ENCODE measurements around the gene AGAP1. TPM values are rescaled to one million over a fixed set of nuclear protein-coding genes. Genes with fewer than 3 reads are reported as not detected.
"Not testable (repeated sequence)": the region's sequence is repeated elsewhere in the genome, so short reads cannot be mapped to it uniquely, and the experiment has no call there.

Gene AGAP1
- total RNA-seq, 1 experiment from 2014 or later: 25.8 TPM

DNA sequence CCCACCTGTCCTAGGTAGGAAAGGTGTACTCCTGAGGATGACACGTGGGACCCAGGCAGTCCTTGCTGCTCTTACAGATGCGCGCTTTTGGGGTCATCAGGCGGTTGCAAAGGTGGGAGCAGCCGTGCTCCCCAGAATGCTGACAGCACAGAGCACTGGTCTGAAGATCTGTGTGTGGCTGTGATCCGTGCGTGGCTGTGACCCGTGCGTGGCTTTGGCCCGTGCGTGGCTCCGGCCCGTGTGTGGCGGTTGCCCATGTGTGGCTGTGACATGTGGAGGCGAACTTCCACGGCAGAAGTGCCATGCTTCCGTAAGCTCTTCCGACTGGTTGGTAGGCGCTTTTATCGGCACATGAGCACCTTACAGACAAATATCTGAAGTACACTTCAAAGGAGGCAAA, 270.0 kb downstream of the AGAP1 start:
- Mint-ChIP-seq H3K4me1 (no peaks in the 10 kb centered on the region), H3K27ac (no peak overlapping the region), H3K9me3 (no peaks in the 10 kb centered on the region), H3K4me3 (no peak overlapping the region), H3K36me3 (ENCODE audit: insufficient read depth in 1 of 3, low read depth in 3 of 3) (peaks cover 5 to 17% (median 9%) of the 10 kb centered on the region in 3 experiments; a peak in 6 of 7 replicates), H3K27me3 (ENCODE audit: low read depth) (no peaks in the 10 kb centered on the region; the same call in none of the 2 replicates)
- Histone ChIP-seq H3K23ac (ENCODE audit: insufficient read length, low read depth, low read length) (no peak overlapping the region), H4K8ac (replicated peaks; ENCODE audit: insufficient read length, low read depth, low read length) (no peak overlapping the region), H3K14ac (ENCODE audit: insufficient read depth, low read length) (no peak overlapping the region), H2AK5ac (ENCODE audit: insufficient read length, low read length) (no peak overlapping the region), H4K91ac (ENCODE audit: insufficient read length, low read depth, low read length) (no peak overlapping the region), H3K9me3 (ENCODE audit: control insufficient read depth, low read depth, low read length) (no peaks in the 10 kb centered on the region), H2BK120ac (ENCODE audit: low read depth, low read length, poor library complexity, severe bottlenecking) (no peak overlapping the region), H3T11ph (ENCODE audit: low read length) (no peak overlapping the region), H2BK12ac (ENCODE audit: insufficient read length, low read depth, low read length) (no peak overlapping the region), H3K18ac (ENCODE audit: insufficient read length, low read depth, low read length) (no peak overlapping the region), H2BK5ac (ENCODE audit: insufficient read length, low read length) (no peak overlapping the region), H2AFZ (ENCODE audit: low read length) (no peak overlapping the region), H2BK20ac (ENCODE audit: low read depth, low read length, poor library complexity, severe bottlenecking) (no peak overlapping the region), H4K5ac (ENCODE audit: insufficient read length, low read depth, low read length) (no peak overlapping the region), H3K79me2 (ENCODE audit: insufficient read depth, low read length) (no peaks in the 10 kb centered on the region), H3K56ac (ENCODE audit: insufficient read length, low read depth, low read length) (no peak overlapping the region), H3K27ac (ENCODE audit: insufficient read length, low read depth, low read length) (no peak overlapping the region), H3K27me3 (ENCODE audit: insufficient read depth, low read length) (no peaks in the 10 kb centered on the region), H3K23me2 (ENCODE audit: insufficient read length, low read depth, low read length, poor library complexity, severe bottlenecking) (no peaks in the 10 kb centered on the region), H3K4ac (ENCODE audit: low read depth, low read length) (no peak overlapping the region), H3K79me1 (ENCODE audit: insufficient read depth, low read depth, low read length, poor library complexity, severe bottlenecking) (no peaks in the 10 kb centered on the region), H3K4me1 (ENCODE audit: insufficient read depth, low read length) (no peaks in the 10 kb centered on the region), H3K9ac (ENCODE audit: extremely low read depth, insufficient read length, low read length) (no peak overlapping the region), H4K20me1 (ENCODE audit: control insufficient read depth, insufficient read depth, insufficient read length) (no peaks in the 10 kb centered on the region), H2BK15ac (ENCODE audit: low read depth, low read length) (no peak overlapping the region), H3K4me2 (ENCODE audit: insufficient read depth, insufficient read length, low read length) (no peak overlapping the region)
- no peak for DNase-seq
- WGBS (ENCODE audit: extremely low coverage, insufficient read length, low lambda C conversion rate): no CpG with 5 or more reads among the region's 20 CpGs
- TF ChIP-seq, protein P1, sequence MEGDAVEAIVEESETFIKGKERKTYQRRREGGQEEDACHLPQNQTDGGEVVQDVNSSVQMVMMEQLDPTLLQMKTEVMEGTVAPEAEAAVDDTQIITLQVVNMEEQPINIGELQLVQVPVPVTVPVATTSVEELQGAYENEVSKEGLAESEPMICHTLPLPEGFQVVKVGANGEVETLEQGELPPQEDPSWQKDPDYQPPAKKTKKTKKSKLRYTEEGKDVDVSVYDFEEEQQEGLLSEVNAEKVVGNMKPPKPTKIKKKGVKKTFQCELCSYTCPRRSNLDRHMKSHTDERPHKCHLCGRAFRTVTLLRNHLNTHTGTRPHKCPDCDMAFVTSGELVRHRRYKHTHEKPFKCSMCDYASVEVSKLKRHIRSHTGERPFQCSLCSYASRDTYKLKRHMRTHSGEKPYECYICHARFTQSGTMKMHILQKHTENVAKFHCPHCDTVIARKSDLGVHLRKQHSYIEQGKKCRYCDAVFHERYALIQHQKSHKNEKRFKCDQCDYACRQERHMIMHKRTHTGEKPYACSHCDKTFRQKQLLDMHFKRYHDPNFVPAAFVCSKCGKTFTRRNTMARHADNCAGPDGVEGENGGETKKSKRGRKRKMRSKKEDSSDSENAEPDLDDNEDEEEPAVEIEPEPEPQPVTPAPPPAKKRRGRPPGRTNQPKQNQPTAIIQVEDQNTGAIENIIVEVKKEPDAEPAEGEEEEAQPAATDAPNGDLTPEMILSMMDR (conservative IDR thresholded peaks at IDR 0.05): no peak

DNA sequence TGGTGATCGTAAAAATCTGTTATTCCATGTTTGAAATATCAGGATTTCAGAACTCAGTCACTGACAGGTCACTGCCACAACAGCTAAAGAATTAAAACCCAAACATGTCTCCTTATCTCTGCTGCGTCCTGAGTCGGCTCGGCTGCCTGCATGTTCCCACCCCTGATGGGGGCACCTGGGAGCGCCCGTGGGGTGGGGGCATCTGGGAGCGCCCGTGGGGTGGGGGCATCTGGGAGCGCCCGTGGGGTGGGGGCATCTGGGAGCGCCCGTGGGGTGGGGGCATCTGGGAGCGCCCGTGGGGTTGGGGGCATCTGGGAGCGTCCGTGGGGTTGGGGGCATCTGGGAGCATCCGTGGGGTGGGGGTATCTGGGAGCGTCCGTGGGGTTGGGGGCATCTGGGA, 270.6 kb downstream of the AGAP1 start:
- not testable (repeated sequence) for H3K9me3 ChIP-seq (ENCODE audit: control insufficient read depth, low read depth, low read length); H3K27me3 ChIP-seq (ENCODE audit: insufficient read depth, low read length); H3T11ph ChIP-seq (ENCODE audit: low read length); H3K27ac Mint-ChIP-seq; H2BK120ac ChIP-seq (ENCODE audit: low read depth, low read length, poor library complexity, severe bottlenecking); DNase-seq; H2AFZ ChIP-seq (ENCODE audit: low read length); H3K14ac ChIP-seq (ENCODE audit: insufficient read depth, low read length); H3K4me1 Mint-ChIP-seq; H3K4me3 Mint-ChIP-seq; H2BK5ac ChIP-seq (ENCODE audit: insufficient read length, low read length); H3K79me2 ChIP-seq (ENCODE audit: insufficient read depth, low read length); H3K18ac ChIP-seq (ENCODE audit: insufficient read length, low read depth, low read length); H3K27ac ChIP-seq (ENCODE audit: insufficient read length, low read depth, low read length); H3K9ac ChIP-seq (ENCODE audit: extremely low read depth, insufficient read length, low read length); H2AK5ac ChIP-seq (ENCODE audit: insufficient read length, low read length); H3K27me3 Mint-ChIP-seq (ENCODE audit: low read depth); H3K23me2 ChIP-seq (ENCODE audit: insufficient read length, low read depth, low read length, poor library complexity, severe bottlenecking); H3K4ac ChIP-seq (ENCODE audit: low read depth, low read length); H3K23ac ChIP-seq (ENCODE audit: insufficient read length, low read depth, low read length); H4K8ac ChIP-seq (replicated peaks; ENCODE audit: insufficient read length, low read depth, low read length); H2BK20ac ChIP-seq (ENCODE audit: low read depth, low read length, poor library complexity, severe bottlenecking); H2BK12ac ChIP-seq (ENCODE audit: insufficient read length, low read depth, low read length); H3K4me1 ChIP-seq (ENCODE audit: insufficient read depth, low read length); H3K56ac ChIP-seq (ENCODE audit: insufficient read length, low read depth, low read length); H3K79me1 ChIP-seq (ENCODE audit: insufficient read depth, low read depth, low read length, poor library complexity, severe bottlenecking); H2BK15ac ChIP-seq (ENCODE audit: low read depth, low read length); H3K9me3 Mint-ChIP-seq; H4K5ac ChIP-seq (ENCODE audit: insufficient read length, low read depth, low read length); H4K20me1 ChIP-seq (ENCODE audit: control insufficient read depth, insufficient read depth, insufficient read length); H4K91ac ChIP-seq (ENCODE audit: insufficient read length, low read depth, low read length); H3K4me2 ChIP-seq (ENCODE audit: insufficient read depth, insufficient read length, low read length)
- WGBS (ENCODE audit: extremely low coverage, insufficient read length, low lambda C conversion rate): no CpG with 5 or more reads among the region's 19 CpGs
- H3K36me3 Mint-ChIP-seq (ENCODE audit: insufficient read depth in 1 of 3, low read depth in 3 of 3): peaks cover 5 to 17% (median 9%) of the 10 kb centered on the region in 3 experiments; a peak in 6 of 7 replicates

Measured in H9 (cell line).